Measurements from ENCODE around the gene TMEM170A.

The TMEM170A gene

DNA sequence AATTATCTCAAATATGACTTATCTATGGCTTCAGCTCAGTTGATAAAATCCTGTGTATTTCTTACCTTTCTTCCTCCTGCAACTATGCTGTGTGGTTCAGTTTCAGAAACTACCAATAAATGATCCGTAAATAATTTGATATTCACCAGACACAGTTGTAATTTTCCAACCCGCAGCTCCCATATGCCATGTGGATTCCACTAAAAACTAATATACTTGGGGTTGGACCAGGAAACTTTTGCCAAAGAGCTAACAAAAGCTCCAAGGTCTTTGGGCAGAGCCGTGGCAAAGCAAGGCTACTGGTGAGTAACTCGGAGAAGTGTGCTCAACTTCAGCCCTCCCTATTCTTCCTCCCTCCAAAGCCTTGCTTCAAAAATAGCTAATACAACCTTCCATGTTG lies 33.1 kb upstream of the TMEM170A start:
- H3K4me3 ChIP-seq (ENCODE audit: low read length) = no peak overlapping the region
- no peak for DNase-seq (ENCODE audit: low read depth)
- TF ChIP-seq, protein P1, sequence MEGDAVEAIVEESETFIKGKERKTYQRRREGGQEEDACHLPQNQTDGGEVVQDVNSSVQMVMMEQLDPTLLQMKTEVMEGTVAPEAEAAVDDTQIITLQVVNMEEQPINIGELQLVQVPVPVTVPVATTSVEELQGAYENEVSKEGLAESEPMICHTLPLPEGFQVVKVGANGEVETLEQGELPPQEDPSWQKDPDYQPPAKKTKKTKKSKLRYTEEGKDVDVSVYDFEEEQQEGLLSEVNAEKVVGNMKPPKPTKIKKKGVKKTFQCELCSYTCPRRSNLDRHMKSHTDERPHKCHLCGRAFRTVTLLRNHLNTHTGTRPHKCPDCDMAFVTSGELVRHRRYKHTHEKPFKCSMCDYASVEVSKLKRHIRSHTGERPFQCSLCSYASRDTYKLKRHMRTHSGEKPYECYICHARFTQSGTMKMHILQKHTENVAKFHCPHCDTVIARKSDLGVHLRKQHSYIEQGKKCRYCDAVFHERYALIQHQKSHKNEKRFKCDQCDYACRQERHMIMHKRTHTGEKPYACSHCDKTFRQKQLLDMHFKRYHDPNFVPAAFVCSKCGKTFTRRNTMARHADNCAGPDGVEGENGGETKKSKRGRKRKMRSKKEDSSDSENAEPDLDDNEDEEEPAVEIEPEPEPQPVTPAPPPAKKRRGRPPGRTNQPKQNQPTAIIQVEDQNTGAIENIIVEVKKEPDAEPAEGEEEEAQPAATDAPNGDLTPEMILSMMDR (conservative IDR thresholded peaks at IDR 0.05; ENCODE audit: low read depth, low read length) = no peak

- TF ChIP-seq, protein P1 (conservative IDR thresholded peaks at IDR 0.05; ENCODE audit: low read depth, low read length) = no peak
- DNase-seq (ENCODE audit: low read depth) = no peak
- H3K4me3 ChIP-seq (ENCODE audit: low read length) = peak within 1 kb of the TSS; percentile 48
Measured at GRCh38 chr16:75495076-75495674, 30.7 kb upstream of the TMEM170A start, which contains the start of gene CHST6. TSS of gene CHST6 (minus strand) at chr16:75495441. CDS start at chr16:75479828, 15,613 bp downstream.

GRCh38 chr16:75494661-75495075 lies 30.2 kb upstream of the TMEM170A start:
- TF ChIP-seq, protein P1 (conservative IDR thresholded peaks at IDR 0.05; ENCODE audit: low read depth, low read length) = no peak
- no peak for DNase-seq (ENCODE audit: low read depth)
- peak overlapping the region; percentile 48 for H3K4me3 ChIP-seq (ENCODE audit: low read length)

DNA sequence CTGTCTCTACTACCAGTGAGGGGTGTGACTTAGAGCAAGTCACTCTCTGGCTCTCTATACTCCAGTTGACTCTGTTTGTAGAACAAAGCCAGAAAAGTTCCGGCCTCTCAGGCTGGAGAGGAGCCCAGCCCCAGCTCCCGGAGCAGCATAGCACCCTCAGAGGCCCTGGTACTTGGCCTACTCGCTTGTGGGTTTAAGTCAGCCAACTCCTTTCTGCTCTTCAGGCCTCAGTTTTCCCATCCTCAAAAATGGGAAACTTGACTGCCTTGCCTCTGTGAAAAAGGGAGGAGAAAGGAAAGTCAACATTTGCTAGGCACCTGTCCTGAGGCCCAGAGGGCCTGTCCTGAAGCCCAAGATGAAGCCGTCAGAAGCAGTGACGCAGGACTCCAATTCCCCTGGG lies 29.7 kb upstream of the TMEM170A start:
- H3K4me3 ChIP-seq (ENCODE audit: low read length) = no peak overlapping the region
- no peak for DNase-seq (ENCODE audit: low read depth)
- TF ChIP-seq, protein P1 (conservative IDR thresholded peaks at IDR 0.05; ENCODE audit: low read depth, low read length) = no peak

- no peak overlapping the region for H3K4me3 ChIP-seq (ENCODE audit: low read length)
Measured at GRCh38 chr16:75491876-75492275, 27.4 kb upstream of the TMEM170A start.

GRCh38 chr16:75488322-75488721 lies 23.8 kb upstream of the TMEM170A start:
- TF ChIP-seq, protein P1 (conservative IDR thresholded peaks at IDR 0.05; ENCODE audit: low read depth, low read length) = no peak
- DNase-seq (ENCODE audit: low read depth) = no peak
- no peak overlapping the region for H3K4me3 ChIP-seq (ENCODE audit: low read length)

More at GRCh38 chr16:75491876-75492275, 27.4 kb upstream of the TMEM170A start:
- no peak for DNase-seq (ENCODE audit: low read depth)
- TF ChIP-seq, protein P1 (conservative IDR thresholded peaks at IDR 0.05; ENCODE audit: low read depth, low read length) = peak; percentile 37

DNA sequence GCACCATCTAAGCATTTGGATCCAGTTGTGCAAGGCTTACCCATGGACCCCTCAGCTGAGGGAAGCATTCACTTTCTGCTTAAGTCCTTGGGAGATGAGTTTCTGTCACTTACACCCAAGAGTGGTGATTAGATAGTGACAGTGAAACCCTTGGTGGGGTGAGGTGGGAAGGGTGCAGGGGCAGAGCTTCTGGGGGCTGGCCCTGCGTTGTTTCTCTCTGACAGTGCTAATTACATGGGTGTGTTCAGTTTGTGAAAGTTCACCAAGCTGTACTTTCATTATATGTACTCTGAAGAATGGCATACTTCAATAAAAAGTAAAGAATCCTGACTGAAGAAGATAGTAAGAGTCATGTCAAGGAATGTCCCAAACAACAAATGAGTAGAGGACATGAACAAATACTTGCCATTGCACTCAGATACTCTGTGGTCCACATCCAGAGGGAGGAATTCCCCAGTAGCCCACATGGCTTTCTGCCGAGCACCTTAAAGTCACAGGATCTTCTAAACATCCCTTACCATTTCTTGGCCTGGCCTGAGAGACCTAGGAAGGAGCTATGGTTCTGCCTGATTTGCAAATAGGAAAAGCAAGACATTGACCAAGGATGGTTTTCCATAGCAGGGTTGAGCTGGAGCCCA lies 22.3 kb upstream of the TMEM170A start:
- H3K4me3 ChIP-seq (ENCODE audit: low read length) = no peak overlapping the region
- TF ChIP-seq, protein P1 (conservative IDR thresholded peaks at IDR 0.05; ENCODE audit: low read depth, low read length) = no peak
- DNase-seq (ENCODE audit: low read depth) = no peak
